Activated CD4-positive, CD25-positive, alpha-beta regulatory T cell treated with anti-CD3 and anti-CD28 coated beads, Interleukin-2, amount 50 U/mL, for 72 hours (primary cell): ENCODE data around the gene TRAIP.
"Not testable (repeated sequence)": the region's sequence is repeated elsewhere in the genome, so short reads cannot be mapped to it uniquely, and the experiment has no call there.

Experiments used
- DNase-seq: peaks from one replicate; pipeline ENCODE4 v3.0.0; 2021

TRAIP gene

DNA sequence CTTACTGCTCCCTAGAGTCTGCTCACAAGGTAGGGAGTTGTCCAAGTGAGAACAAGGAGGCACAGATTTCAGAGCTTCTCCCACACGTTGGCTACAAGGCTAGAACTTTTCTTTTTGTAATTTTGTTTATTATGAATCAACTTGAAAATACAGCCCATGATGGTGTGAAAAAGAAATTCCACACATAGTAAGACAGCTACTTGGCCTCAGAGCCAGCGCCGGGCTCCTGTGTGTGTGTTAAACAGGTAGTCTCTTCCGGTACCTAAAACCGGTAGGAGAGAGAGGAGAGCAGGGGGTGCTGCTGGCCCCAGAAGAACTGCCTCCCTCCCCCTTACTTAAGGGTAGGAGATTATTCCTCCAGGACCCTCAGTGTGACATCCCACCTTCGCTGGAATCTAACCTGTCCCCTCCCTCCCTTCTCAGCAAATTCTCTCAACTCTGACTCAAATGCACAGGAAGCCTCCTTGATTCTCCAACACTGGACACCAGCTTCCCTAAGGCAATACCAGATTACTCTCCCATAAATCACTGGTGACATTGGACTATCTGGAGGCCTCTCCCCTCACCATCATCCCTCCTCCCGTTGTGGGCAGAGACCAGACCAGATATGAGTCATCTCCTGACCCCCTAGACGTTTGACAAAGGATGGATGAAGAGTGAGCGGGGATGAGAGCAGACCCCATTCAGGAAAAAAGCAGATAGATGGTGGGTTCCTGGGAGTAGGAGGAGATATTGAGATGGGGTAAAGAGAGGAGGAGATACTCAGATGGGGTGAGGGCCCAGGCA is 65.5 kb downstream of the TRAIP start:
- no peak for DNase-seq

DNA sequence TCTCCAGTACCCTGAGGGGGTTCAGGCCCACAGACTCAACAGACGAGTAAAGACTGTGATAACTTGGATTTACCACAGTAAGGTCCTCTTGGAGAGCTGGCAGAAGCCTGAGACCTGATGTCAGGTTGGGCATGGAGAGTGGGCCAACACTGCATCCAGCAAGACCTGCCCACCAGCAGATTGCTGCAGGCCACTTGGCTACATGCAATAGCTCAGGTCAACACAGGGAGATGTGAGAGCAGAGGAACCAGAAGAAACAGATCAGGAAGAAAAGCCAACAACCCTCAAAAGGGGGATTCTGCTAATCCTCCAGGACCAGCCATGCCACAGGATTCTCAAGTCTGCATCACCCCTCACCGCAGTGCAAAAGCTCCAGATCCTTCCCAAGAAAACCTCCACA is 68.3 kb downstream of the TRAIP start:
- DNase-seq: no peak

DNA sequence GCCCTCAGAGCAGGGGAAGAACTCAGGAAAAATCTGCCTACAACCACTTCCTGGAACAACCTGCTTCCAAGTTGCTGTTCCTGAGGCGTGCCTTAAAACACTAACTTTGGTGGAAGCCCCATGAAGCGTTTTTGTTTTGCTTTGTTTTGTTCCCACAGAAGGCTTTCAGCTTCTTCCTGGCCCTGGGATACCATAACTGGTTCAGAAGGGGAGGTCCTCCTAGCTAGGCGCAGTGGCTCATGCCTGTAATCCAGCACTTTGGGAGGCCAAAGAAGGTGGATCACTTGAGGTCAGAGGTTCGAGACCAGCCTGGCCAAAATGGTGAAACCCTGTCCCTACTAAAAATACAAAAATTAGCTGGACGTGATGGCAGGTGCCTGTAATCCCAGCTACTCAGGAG is 68.8 kb downstream of the TRAIP start:
- no peak for DNase-seq

DNA sequence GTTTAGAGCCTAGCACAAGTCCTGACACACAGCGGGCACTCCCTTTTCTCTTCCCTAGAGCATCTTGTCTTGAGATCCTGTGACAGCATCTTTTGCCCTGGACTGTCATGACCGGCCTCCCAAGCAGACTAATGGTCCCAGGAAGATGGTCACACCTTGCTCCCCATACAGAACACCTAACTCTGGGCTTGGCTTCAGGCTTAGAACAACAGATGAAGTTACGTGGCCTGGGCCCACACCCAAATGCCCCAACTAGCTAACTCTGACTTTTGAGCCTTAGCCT is 69.2 kb downstream of the TRAIP start:
- no peak for DNase-seq

DNA sequence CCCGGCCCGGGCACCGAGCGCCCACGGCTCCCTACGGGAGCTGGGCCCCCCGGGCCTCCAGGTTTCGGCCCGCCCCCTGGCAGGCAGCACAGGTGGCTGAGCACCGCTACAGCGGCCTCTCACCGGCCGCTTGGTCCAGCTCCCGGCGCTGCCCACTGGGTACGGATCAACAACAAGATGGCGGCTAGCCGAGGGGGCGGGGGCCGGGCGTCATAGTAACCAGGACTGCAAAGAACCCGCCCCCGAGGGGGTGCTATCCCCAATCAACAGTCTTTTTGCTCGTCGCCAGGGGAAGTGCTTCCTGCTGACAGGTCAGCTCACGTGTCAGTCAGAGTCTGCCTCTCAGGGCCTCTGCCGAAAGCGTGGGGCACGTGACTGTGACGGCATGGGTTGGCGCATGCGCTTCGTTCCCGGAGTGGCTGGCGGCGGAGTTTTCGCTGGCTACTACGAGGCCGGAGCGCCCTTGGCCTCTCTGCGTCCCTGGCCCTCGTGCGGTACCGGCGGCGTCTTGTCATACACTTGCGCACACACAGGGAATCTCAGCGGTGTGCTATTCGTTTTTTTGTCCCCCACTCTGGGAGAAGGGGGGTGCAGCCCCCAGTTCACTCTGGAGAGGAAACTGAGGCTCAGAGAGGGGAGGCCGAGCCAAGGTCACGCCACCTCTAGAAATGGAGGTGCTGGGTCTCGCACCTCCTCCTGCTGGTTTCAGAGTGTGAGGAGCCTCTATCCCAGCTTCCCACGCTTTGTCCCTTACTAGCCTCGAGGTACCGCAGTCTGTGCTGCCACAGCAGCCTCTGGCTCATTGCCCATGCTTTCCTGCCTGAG is 69.8 kb downstream of the TRAIP start, which contains the start of gene IP6K1:
Gene IP6K1, minus strand, starts transcription at position 186 of the 825 bp plus-strand sequence. CDS start 38,502 bp downstream, outside the sequence.
- peak; percentile 99 for DNase-seq

DNA sequence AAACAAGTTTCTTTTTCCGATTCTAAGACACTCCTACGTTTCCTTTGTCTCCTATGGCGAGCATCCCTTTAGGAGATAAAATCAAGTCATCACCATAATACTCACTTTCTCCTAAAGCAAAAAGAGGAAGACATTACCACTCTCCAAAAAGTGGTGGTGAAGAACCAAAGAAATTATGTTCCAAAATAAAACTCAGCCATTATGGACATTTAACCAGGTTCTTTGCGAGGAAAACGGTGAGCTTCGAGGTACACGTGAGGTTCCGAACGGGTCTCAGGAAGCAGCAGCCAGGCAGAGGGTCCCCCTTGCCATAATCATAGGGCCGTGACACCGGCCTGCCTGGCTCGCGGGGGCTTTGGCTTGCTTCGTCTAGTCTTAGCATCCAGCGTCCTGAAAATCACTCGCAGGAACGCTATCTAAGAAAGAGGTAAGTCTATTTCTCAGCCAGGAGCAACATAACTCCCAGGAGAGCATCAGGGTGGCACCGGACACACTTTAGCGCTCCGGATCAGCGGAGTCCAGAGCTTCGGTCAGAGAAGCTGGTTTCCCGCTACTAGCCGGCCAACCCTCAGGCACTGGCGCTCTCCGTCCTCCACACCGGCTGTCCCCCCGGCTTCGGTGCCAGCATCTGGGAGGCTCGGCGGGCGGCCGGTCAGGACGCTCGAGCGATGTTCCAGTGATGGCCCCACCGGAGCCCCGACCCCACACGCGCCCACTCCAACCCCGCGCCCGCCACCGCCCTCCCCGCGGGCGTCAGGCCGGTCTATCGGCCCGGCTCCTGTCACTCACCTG is 70.6 kb downstream of the TRAIP start:
- DNase-seq: peak; percentile 43

DNA sequence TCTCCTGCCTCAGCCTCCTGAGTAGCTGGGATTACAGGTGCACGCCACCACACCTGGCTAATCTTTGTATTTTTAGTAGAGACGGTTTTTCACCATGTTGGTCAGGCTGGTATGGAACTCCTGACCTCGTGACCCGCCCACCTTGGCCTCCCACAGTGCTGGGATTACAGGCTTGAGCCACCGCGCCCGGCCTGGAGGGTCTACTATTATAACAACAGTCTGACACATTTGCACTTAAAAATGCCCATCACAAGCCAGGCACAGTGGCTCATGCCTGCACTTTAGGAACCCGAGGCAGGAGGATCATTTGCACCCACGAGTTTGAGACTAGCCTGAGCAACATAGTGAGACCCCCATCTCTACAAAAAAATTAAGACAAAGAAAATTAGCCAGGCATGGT is 74.1 kb downstream of the TRAIP start:
- not testable (repeated sequence) for DNase-seq

DNA sequence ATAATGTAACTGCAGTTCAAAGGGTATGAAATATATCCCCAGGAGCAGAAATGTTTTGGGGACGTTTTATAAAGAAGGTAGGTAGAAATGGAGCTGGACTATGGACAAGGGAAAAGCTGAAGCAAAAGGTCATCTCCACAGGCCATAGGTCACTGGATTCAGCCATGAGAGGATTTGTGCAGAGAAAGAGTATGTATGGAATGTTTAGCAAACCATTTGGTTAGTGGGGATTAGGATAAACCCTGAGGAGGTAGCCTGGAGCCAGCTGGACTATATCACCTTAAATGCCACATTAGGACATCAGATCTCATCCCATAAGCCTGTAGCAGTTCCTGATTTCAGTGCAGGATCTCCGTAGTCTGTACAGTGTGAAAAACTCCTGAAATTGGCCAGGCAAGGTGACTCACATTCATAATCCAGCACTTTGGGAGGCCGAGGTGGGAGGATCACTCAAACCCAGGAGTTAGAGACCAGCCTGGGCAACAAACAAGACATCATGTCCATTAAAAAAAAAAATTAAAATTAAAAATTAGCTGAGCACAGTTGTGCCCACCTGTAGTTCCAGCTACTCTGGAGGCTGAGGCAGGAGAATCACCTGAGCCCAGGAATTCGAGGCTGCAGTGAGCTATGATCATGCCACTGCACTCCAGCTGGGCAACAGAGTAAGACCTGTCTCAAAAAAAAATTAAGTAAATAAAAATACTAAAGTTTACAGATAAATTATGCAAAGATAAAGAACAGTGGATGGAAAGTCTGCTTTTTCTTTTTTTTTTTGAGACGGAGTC is 74.8 kb downstream of the TRAIP start:
- no peak for DNase-seq

DNA sequence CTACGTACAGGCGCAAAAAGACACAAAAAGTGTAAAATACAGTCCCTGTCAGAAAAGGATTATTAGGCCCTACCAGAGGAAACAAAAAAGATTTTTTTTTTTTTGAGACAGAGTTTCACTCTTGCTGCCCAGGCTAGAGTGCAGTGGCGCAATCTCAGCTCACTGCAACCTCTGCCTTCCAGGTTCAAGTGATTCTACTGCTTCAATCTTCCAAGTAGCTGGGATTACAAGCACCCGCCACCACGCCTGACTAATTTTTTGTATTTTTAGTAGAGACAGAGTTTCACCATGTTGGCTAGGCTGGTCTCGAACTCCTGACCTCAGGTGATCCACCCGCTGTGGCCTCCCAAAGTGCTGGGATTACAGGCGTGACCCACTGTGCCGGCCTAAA is 75.4 kb downstream of the TRAIP start:
- DNase-seq: not testable (repeated sequence)

DNA sequence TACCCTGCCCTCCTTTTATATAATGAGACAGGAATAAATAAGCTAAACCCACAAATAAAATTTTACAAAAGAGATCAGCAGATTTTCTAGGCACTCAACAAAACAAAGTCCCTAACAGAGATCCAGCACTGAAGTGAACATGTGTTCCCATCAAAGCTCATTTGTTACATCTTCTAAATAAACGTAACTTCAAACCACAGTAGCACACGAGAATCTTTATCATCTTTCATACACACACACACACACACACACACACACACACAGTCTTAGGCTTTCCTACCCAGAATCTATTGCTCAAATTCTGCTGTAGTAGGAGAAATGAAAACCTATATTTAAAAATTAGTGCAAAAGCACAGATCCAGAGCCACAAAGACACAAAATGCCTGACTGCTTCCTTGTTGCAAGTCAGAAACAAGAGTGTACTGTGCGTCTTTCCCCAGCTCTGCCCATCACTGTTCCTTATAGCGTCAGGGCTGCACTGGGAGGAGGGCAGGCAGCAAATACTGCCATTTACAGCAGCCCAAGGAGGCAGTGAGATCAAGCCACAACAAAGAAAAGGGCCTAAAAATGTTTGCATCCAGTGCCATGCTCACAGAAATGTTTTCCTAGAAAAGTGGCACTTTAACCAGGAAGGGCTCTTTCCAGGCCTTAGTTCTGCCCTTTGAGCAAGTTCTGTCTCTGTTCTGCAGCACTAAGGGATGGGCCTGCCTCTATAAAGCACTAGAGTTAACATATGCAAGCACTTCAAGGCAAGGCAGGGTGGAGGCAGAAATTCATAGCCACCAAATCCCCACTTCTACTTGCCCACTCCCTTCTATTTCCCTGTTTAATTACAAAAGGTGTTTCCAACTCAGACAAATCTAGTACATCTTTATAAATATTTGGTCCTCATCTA is 76.0 kb downstream of the TRAIP start:
- no peak for DNase-seq

DNA sequence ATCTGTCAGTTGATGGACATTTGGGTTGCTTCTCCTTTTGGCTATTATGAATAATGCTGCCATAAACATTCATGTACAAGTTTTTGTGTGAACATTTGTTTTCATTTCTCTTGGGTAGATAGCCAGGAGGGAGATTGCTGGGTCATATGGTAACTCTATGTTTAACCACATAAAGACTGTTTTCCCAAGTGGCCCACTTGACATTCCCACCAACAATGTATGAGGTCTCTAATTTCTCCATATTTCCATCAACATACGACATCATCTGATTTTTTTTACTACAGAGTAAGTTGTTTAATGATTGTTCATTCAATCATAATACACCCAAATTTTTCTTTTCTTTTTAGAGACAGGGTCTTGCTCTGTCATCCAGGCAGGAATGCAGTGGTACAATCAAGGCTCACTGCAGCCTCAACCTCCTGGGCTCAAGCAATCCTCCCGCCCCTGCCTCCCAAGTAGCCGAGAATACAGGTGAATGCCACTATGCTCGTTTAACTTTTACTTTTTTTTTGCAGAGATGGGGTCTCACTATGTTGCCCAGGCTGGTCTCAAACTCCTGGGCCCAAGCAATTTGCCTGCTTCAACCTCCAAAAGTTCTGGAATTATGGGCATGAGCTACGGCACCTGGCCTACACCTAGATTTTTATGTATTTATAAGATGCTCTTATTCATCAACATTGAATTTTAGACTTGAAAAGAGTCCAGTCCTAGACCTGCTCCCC is 76.8 kb downstream of the TRAIP start:
- DNase-seq: no peak
